ENCODE results near the gene CDHR3.

The CDHR3 gene

GRCh38 chr7:106010331-106010730 is 47.3 kb downstream of the CDHR3 start:
- H3K36me3 ChIP-seq (ENCODE audit: control insufficient read depth, insufficient read depth, low read length): no peaks in the 10 kb centered on the region
- no peaks in the 10 kb centered on the region; the same call in 1 of the 2 replicates for H3K27me3 ChIP-seq (replicated peaks; ENCODE audit: control insufficient read depth, insufficient read depth, low read length)
- no peak for TF ChIP-seq CTCF (IDR thresholded peaks at IDR 0.05; ENCODE audit: insufficient read depth, low read length, poor library complexity, severe bottlenecking)
- H3K4me3 ChIP-seq (replicated peaks; ENCODE audit: low read depth, low read length): no peak overlapping the region
- no peak for DNase-seq (ENCODE audit: extremely low read depth, insufficient read length)

- no peak for TF ChIP-seq CTCF (IDR thresholded peaks at IDR 0.05; ENCODE audit: insufficient read depth, low read length, poor library complexity, severe bottlenecking)
- Histone ChIP-seq H3K36me3 (ENCODE audit: control insufficient read depth, insufficient read depth, low read length) (no peaks in the 10 kb centered on the region), H3K4me3 (replicated peaks; ENCODE audit: low read depth, low read length) (no peak overlapping the region), H3K27me3 (replicated peaks; ENCODE audit: control insufficient read depth, insufficient read depth, low read length) (no peaks in the 10 kb centered on the region; the same call in 1 of the 2 replicates)
- DNase-seq (ENCODE audit: extremely low read depth, insufficient read length): no peak
These were observed 47.8 kb downstream of the CDHR3 start for GRCh38 chr7:106010866-106011265.

- DNase-seq (ENCODE audit: extremely low read depth, insufficient read length): no peak
- no peaks in the 10 kb centered on the region for H3K36me3 ChIP-seq (ENCODE audit: control insufficient read depth, insufficient read depth, low read length)
- no peak overlapping the region for H3K4me3 ChIP-seq (replicated peaks; ENCODE audit: low read depth, low read length)
- H3K27me3 ChIP-seq (replicated peaks; ENCODE audit: control insufficient read depth, insufficient read depth, low read length): no peaks in the 10 kb centered on the region; the same call in 1 of the 2 replicates
- no peak for TF ChIP-seq CTCF (IDR thresholded peaks at IDR 0.05; ENCODE audit: insufficient read depth, low read length, poor library complexity, severe bottlenecking)
These were observed 49.1 kb downstream of the CDHR3 start for GRCh38 chr7:106012184-106012583.

- Histone ChIP-seq H3K27me3 (replicated peaks; ENCODE audit: control insufficient read depth, insufficient read depth, low read length) (no peaks in the 10 kb centered on the region; the same call in 1 of the 2 replicates), H3K4me3 (replicated peaks; ENCODE audit: low read depth, low read length) (no peak overlapping the region), H3K36me3 (ENCODE audit: control insufficient read depth, insufficient read depth, low read length) (no peaks in the 10 kb centered on the region)
- no peak for TF ChIP-seq CTCF (IDR thresholded peaks at IDR 0.05; ENCODE audit: insufficient read depth, low read length, poor library complexity, severe bottlenecking)
- DNase-seq (ENCODE audit: extremely low read depth, insufficient read length): no peak
These were observed 49.9 kb downstream of the CDHR3 start for GRCh38 chr7:106012935-106013439.

GRCh38 chr7:106015381-106016218 is 52.5 kb downstream of the CDHR3 start:
- DNase-seq (ENCODE audit: extremely low read depth, insufficient read length): no peak
- Histone ChIP-seq H3K4me3 (replicated peaks; ENCODE audit: low read depth, low read length) (no peak overlapping the region), H3K36me3 (ENCODE audit: control insufficient read depth, insufficient read depth, low read length) (no peaks in the 10 kb centered on the region), H3K27me3 (replicated peaks; ENCODE audit: control insufficient read depth, insufficient read depth, low read length) (no peaks in the 10 kb centered on the region; the same call in 1 of the 2 replicates)
- no peak for TF ChIP-seq CTCF (IDR thresholded peaks at IDR 0.05; ENCODE audit: insufficient read depth, low read length, poor library complexity, severe bottlenecking)
